A549 (cell line): Measurements from ENCODE around the gene MRPS22. TPM values are rescaled to one million over a fixed set of nuclear protein-coding genes. Genes with fewer than 3 reads are reported as not detected.

ENCODE experiments used
- ATAC-seq, 2 experiments: fragments of 200-7000 bp in 1 of 2; fragments of >200 bp in 1 of 2; cut with Nextera tagmentation in 1 of 2; cut with Tn5 transposase in 1 of 2; 3 replicates each; pipeline versions ENCODE4 v1.8.0 to v1.9.1; 2018 to 2020; ENCODE audit warnings: mild to moderate bottlenecking in 1 of 2, moderate library complexity in 1 of 2
- CTCF ChIA-PET: fragments of 300-600 bp; sonication (Branson Sonifier 250); formaldehyde crosslinking; extraction: SDS; loops from one replicate; lab custom pipeline; 2021; ENCODE audit warnings: antibody characterized with exemption, inconsistent platforms; lab: Yijun Ruan, JAX
- POLR2A ChIA-PET: fragments of 350-600 bp; formaldehyde crosslinking; extraction: SDS; loops from one replicate; lab custom pipeline; 2021; ENCODE audit warnings: antibody characterized with exemption, inconsistent platforms; lab: Yijun Ruan, JAX
- DNase-seq, 2 experiments: peaks; one replicate each; pipeline versions ENCODE4 v3.0.0 to v3.0.0-alpha.2; 2011 to 2016; ENCODE audit warnings: low read depth in 1 of 2, low spot score in 1 of 2
- FAIRE-seq: peaks from 2 replicates; lab custom pipeline; 2011; peaks lifted over from hg19 to GRCh38; lab: Jason Lieb, UNC
- H3K27ac ChIP-seq, 2 experiments: fragments of >200 bp; sonication (Bioruptor Twin); formaldehyde crosslinking; 3 replicates each; pipeline ENCODE4 v1.5.1; 2016 to 2017
- H3K4me1 ChIP-seq: fragments of >200 bp; sonication (Bioruptor Twin); formaldehyde crosslinking; 3 replicates; pipeline ENCODE4 v1.6.1; 2016
- H3K4me2 ChIP-seq: fragments of >200 bp; sonication (Bioruptor Twin); formaldehyde crosslinking; 3 replicates; pipeline ENCODE4 v1.6.1; 2016
- H3K4me3 ChIP-seq: fragments of >200 bp; sonication (Bioruptor Twin); formaldehyde crosslinking; 3 replicates; pipeline ENCODE4 v1.5.1; 2016
- H3K9me3 ChIP-seq: fragments of >200 bp; sonication (Bioruptor Twin); formaldehyde crosslinking; 3 replicates; pipeline ENCODE4 v1.6.1; 2016
- ATOH8 ChIP-seq: fragments of 250-450 bp; sonication (Bioruptor Pico); IDR thresholded peaks from 2 replicates; pipeline ENCODE4 v1.5.0; 2020; ENCODE audit warnings: low read depth, mild to moderate bottlenecking, moderate library complexity
- BCL3 ChIP-seq: fragments of >200 bp; sonication (Bioruptor Twin); formaldehyde crosslinking; IDR thresholded peaks from 3 replicates; pipeline ENCODE4 v1.6.1; 2016
- CBX8 ChIP-seq: fragments of 200-600 bp; sonication (generic); IDR thresholded peaks from 2 replicates; pipeline ENCODE4 v1.6.1; 2016
- CTCF ChIP-seq: fragments of >200 bp; sonication (Bioruptor Twin); formaldehyde crosslinking; IDR thresholded peaks from 3 replicates; pipeline ENCODE4 v1.5.1; 2016
- EHF ChIP-seq: fragments of 250-450 bp; sonication (Bioruptor Pico); IDR thresholded peaks from 2 replicates; pipeline ENCODE4 v1.5.0; 2020; ENCODE audit warnings: mild to moderate bottlenecking
- EHMT2 ChIP-seq: fragments of 200-600 bp; sonication (generic); IDR thresholded peaks from 2 replicates; pipeline ENCODE4 v1.6.1; 2016; ENCODE audit warnings: antibody characterized with exemption, low read depth, mild to moderate bottlenecking, moderate library complexity
- EP300 ChIP-seq, 2 experiments: fragments of >200 bp; sonication (Bioruptor Twin); formaldehyde crosslinking; IDR thresholded peaks; 2 replicates in 1 of 2; 3 replicates in 1 of 2; pipeline ENCODE4 v1.6.1; 2016 to 2017
- ESRRA ChIP-seq: fragments of 150-350 bp; IDR thresholded peaks from 2 replicates; pipeline ENCODE4 v1.6.1; 2014; ENCODE audit warnings: mild to moderate bottlenecking, low read length, borderline replicate concordance
- HDAC2 ChIP-seq: fragments of 200-600 bp; sonication (generic); IDR thresholded peaks from 2 replicates; pipeline ENCODE4 v1.6.1; 2016
- HES2 ChIP-seq: fragments of >200 bp; sonication (Bioruptor Twin); formaldehyde crosslinking; IDR thresholded peaks from 2 replicates; pipeline ENCODE4 v1.6.1; 2016
- HOXA7 ChIP-seq: fragments of 250-450 bp; sonication (Bioruptor Pico); IDR thresholded peaks from 2 replicates; pipeline ENCODE4 v1.5.0; 2020; ENCODE audit warnings: mild to moderate bottlenecking, moderate library complexity
- HOXB5 ChIP-seq: fragments of 250-450 bp; sonication (Bioruptor Pico); IDR thresholded peaks from 2 replicates; pipeline ENCODE4 v1.5.0; 2020; ENCODE audit warnings: mild to moderate bottlenecking, moderate library complexity
- JUN ChIP-seq, 2 experiments: fragments of >200 bp; sonication (Bioruptor Twin); formaldehyde crosslinking; IDR thresholded peaks; 2 replicates in 1 of 2; 3 replicates in 1 of 2; pipeline ENCODE4 v1.6.1; 2016 to 2017
- MAFK ChIP-seq: fragments of 450-650 bp; IDR thresholded peaks from 2 replicates; pipeline ENCODE4 v1.6.1; 2014; ENCODE audit not compliant: partially characterized antibody
- POLR2A ChIP-seq: IDR thresholded peaks from 2 replicates; pipeline ENCODE4 v1.6.1; 2012; ENCODE audit warnings: mild to moderate bottlenecking, low read length
- RARB ChIP-seq: fragments of 250-450 bp; sonication (Bioruptor Pico); IDR thresholded peaks from 2 replicates; pipeline ENCODE4 v1.8.0; 2021; ENCODE audit warnings: mild to moderate bottlenecking, moderate library complexity
- RCOR1 ChIP-seq: fragments of 150-350 bp; IDR thresholded peaks from 2 replicates; pipeline ENCODE4 v1.6.1; 2014; ENCODE audit warnings: antibody characterized with exemption, low read length, low read depth
- REST ChIP-seq: fragments of 200-600 bp; sonication (generic); IDR thresholded peaks from 2 replicates; pipeline ENCODE4 v1.6.1; 2016; ENCODE audit warnings: antibody characterized with exemption, mild to moderate bottlenecking, moderate library complexity
- TFCP2L1 ChIP-seq: fragments of 250-450 bp; sonication (Bioruptor Pico); IDR thresholded peaks from 2 replicates; pipeline ENCODE4 v1.5.0; 2021; ENCODE audit warnings: mild to moderate bottlenecking
- USF2 ChIP-seq: fragments of 450-650 bp; IDR thresholded peaks from 2 replicates; pipeline ENCODE4 v1.6.1; 2014; ENCODE audit warnings: antibody characterized with exemption
- ZNF302 ChIP-seq: fragments of 250-450 bp; sonication (Bioruptor Pico); IDR thresholded peaks from 2 replicates; pipeline ENCODE4 v1.9.0; 2021; ENCODE audit warnings: inconsistent platforms, mild to moderate bottlenecking, moderate library complexity
- ZSCAN20 ChIP-seq: fragments of 250-450 bp; sonication (Bioruptor Pico); IDR thresholded peaks from 2 replicates; pipeline ENCODE4 v1.8.0; 2022; ENCODE audit warnings: mild to moderate bottlenecking, moderate library complexity
- WGBS: methylation state at CpG from one replicate; pipeline ENCODE4 v1.1.6; 2017; ENCODE audit errors: missing lambda C conversion rate; 5-methylcytosine and 5-hydroxymethylcytosine counted together
- polyA plus RNA-seq, 4 experiments: library from polyadenylated mRNA; depleted of rRNA in 3 of 4; stranded (reverse); fragments of >200 nt; fragmentation: RNase III in 1 of 4; extraction: RNeasy Plus Mini Kit Qiagen cat#74134 plus additional on column Dnase treatment in 1 of 4; gene quantifications; 2 replicates in 3 of 4; 3 replicates in 1 of 4; pipeline ENCODE4 v1.2.3, GENCODE V29; 2011 to 2017

The MRPS22 gene
- polyA plus RNA-seq, 2 of the 4 experiments (the other 2 are of a cell fraction): 47.3 to 57.3 TPM

GRCh38 chr3:139319428-139320402, 24.1 kb upstream of the MRPS22 start:
- H3K27ac ChIP-seq: peak overlapping the region in 1 of 2 experiments; percentile 64; a peak in 2 of 6 replicates
- peak; percentile 26 to 69; a peak in 3 of 6 replicates for ATAC-seq
- no peak overlapping the region for H3K4me2 ChIP-seq
- H3K9me3 ChIP-seq: no peaks in the 10 kb centered on the region
- peaks cover 17% of the 10 kb centered on the region for H3K4me1 ChIP-seq
- WGBS: 65% methylated on average over 7 of the region's 10 CpGs
- TF ChIP-seq JUN (IDR thresholded peaks at IDR 0.05) (no peak), ZSCAN20 (CRISPR knock-in tag) (no peak), ZNF302 (CRISPR knock-in tag) (no peak)
- TF ChIP-seq, all 56 proteins: peak for 0
- POLR2A ChIA-PET: no interaction called here
- CTCF ChIA-PET: interaction anchor here (0.5 to 10.6 kb wide), 6 partner anchors 9 to 215 kb away, joined by 3 to 55 read pairs (median 6); no protein-coding TSS in a partner anchor
- peak in 1 of 2 experiments; percentile 24 for DNase-seq
- H3K4me3 ChIP-seq: no peak overlapping the region
- no peak for FAIRE-seq

GRCh38 chr3:139320551-139321309, 23.1 kb upstream of the MRPS22 start:
- 72% methylated on average over 8 of the region's 8 CpGs for WGBS
- DNase-seq: no peak
- POLR2A ChIA-PET: no interaction called here
- CTCF ChIA-PET: interaction anchor here (5.6 to 10.6 kb wide), 2 partner anchors 8 to 209 kb away, joined by 44 to 55 read pairs; no protein-coding TSS in a partner anchor
- ATAC-seq: no peak
- H3K4me3 ChIP-seq: no peak overlapping the region
- H3K27ac ChIP-seq: peak overlapping the region in 1 of 2 experiments; percentile 59; a peak in 2 of 6 replicates
- no peak overlapping the region for H3K4me2 ChIP-seq
- peaks cover 17% of the 10 kb centered on the region for H3K4me1 ChIP-seq
- TF ChIP-seq BCL3 (no peak), EP300 (IDR thresholded peaks at IDR 0.05) (no peak), RCOR1 (no peak), POLR2A (no peak), EHMT2 (no peak), ESRRA (no peak), CTCF (no peak), HES2 (no peak), HOXB5 (no peak), RARB (no peak), MAFK (no peak), HOXA7 (CRISPR knock-in tag) (no peak), TFCP2L1 (no peak), CBX8 (no peak), ATOH8 (no peak), HDAC2 (no peak), EHF (CRISPR knock-in tag) (no peak), USF2 (no peak), REST (no peak), JUN (IDR thresholded peaks at IDR 0.05) (no peak)
- TF ChIP-seq, all 56 proteins: peak for 0
- H3K9me3 ChIP-seq: no peaks in the 10 kb centered on the region
- FAIRE-seq: no peak
